Measurements from ENCODE around the gene SLBP. TPM values are rescaled to one million over a fixed set of nuclear protein-coding genes. Genes with fewer than 3 reads are reported as not detected.

SLBP gene
- total RNA-seq, 2 donors from 2014 or later, result 52.1 to 60.7 TPM

- Histone ChIP-seq H3K36me3 (ENCODE audit: control insufficient read depth, insufficient read depth, low read length) (no peaks in the 10 kb centered on the region), H3K27ac (ENCODE audit: low read depth, low read length) (no peak overlapping the region), H3K9me3 (ENCODE audit: control insufficient read depth, low read length) (no peaks in the 10 kb centered on the region), H3K4me3 (ENCODE audit: low read length) (no peak overlapping the region), H3K27me3 (ENCODE audit: control insufficient read depth, insufficient read depth, low read length, poor library complexity, severe bottlenecking) (no peaks in the 10 kb centered on the region), H3K9ac (ENCODE audit: extremely low read depth, low read length, poor library complexity, severe bottlenecking) (no peak overlapping the region), H3K4me1 (ENCODE audit: control insufficient read depth, insufficient read depth, low read length) (no peaks in the 10 kb centered on the region)
- peaks cover 8% of the 10 kb centered on the region for H3K4me1 Mint-ChIP-seq
- TF ChIP-seq CTCF (conservative IDR thresholded peaks at IDR 0.05), result no peak
- H3K4me3 Mint-ChIP-seq, result no peak overlapping the region
- no peak overlapping the region for H3K27ac Mint-ChIP-seq
- H3K27me3 Mint-ChIP-seq (ENCODE audit: insufficient read depth), result peaks cover 2% of the 10 kb centered on the region
- no peaks in the 10 kb centered on the region for H3K9me3 Mint-ChIP-seq
- 86% methylated on average over 3 to 17 of the region's 17 CpGs for WGBS, 2 experiments (ENCODE audit: insufficient coverage in 1 of 2, insufficient read length in 1 of 2)
- DNase-seq, result no peak
- H3K36me3 Mint-ChIP-seq (ENCODE audit: low read depth), result no peaks in the 10 kb centered on the region
These were observed 45.7 kb upstream of the SLBP start for GRCh38 chr4:1757836-1758235.

DNA sequence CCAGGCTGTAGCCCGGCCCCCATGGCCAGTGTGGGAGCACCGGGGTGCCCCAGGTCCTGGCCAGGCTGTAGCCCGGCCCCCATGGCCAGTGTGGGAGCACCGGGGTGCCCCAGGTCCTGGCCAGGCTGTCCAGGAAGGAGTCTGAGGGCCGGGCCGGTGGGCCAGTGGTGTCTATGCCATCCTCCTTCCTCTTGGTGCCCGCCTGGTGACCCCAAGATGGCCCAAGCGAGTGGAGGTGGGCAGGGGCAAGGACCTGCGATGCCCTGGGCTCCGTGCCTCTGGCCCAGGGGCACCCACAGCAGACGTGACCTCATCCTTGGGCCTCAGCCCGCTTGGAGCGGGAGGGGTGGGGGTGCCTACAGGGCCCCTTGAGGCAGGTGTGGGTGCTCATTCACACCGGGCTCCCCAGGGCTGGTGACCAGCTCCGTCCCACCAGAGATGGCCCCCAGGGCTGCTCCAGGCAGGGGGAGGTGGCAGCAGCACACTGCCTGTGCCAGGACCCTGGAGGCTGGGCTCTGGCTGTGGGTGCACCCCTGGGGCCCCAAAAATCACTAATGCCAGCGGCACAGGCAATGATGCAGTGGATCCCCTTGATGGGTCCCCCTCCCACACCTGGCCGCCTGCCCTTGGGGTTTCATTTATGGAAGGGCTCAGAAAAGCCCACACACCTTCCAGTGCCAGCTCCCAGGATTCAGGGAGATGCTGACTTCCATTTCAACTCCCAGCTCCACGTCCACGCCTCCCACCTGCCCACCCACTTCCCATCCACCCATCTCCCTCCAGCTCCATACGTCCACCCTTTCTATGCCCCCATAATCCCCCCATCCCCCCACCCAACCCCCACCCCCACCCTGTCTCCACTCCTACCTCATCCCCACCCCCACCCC lies 45.0 kb upstream of the SLBP start:
- H3K27me3 Mint-ChIP-seq (ENCODE audit: insufficient read depth), result no peaks in the 10 kb centered on the region
- DNase-seq, result no peak

GRCh38 chr4:1756079-1756478 lies 44.0 kb upstream of the SLBP start:
- no peak overlapping the region for H3K27ac Mint-ChIP-seq
- Histone ChIP-seq H3K27ac (ENCODE audit: low read depth, low read length) (no peak overlapping the region), H3K9me3 (ENCODE audit: control insufficient read depth, low read length) (no peaks in the 10 kb centered on the region), H3K9ac (ENCODE audit: extremely low read depth, low read length, poor library complexity, severe bottlenecking) (no peak overlapping the region), H3K4me3 (ENCODE audit: low read length) (no peak overlapping the region), H3K27me3 (ENCODE audit: control insufficient read depth, insufficient read depth, low read length, poor library complexity, severe bottlenecking) (no peaks in the 10 kb centered on the region), H3K4me1 (ENCODE audit: control insufficient read depth, insufficient read depth, low read length) (no peaks in the 10 kb centered on the region), H3K36me3 (ENCODE audit: control insufficient read depth, insufficient read depth, low read length) (no peaks in the 10 kb centered on the region)
- H3K27me3 Mint-ChIP-seq (ENCODE audit: insufficient read depth), result no peaks in the 10 kb centered on the region
- peaks cover 8% of the 10 kb centered on the region for H3K4me1 Mint-ChIP-seq
- no peaks in the 10 kb centered on the region for H3K36me3 Mint-ChIP-seq (ENCODE audit: low read depth)
- no peak for DNase-seq
- no peaks in the 10 kb centered on the region for H3K9me3 Mint-ChIP-seq
- 87 to 95% methylated on average over 9 to 18 of the region's 18 CpGs for WGBS, 2 experiments (ENCODE audit: insufficient coverage in 1 of 2, insufficient read length in 1 of 2)
- TF ChIP-seq CTCF (conservative IDR thresholded peaks at IDR 0.05), result no peak
- no peak overlapping the region for H3K4me3 Mint-ChIP-seq

More for the DNA sequence above, 45.0 kb upstream of the SLBP start:
- WGBS, 2 experiments (ENCODE audit: insufficient coverage in 1 of 2, insufficient read length in 1 of 2), result 87 to 93% methylated on average over 4 to 19 of the region's 20 CpGs
- Mint-ChIP-seq H3K27ac (no peak overlapping the region), H3K36me3 (ENCODE audit: low read depth) (no peaks in the 10 kb centered on the region), H3K9me3 (no peaks in the 10 kb centered on the region), H3K4me1 (peaks cover 8% of the 10 kb centered on the region), H3K4me3 (no peak overlapping the region)
- H3K9me3 ChIP-seq (ENCODE audit: control insufficient read depth, low read length), result no peaks in the 10 kb centered on the region
- H3K27ac ChIP-seq (ENCODE audit: low read depth, low read length), result no peak overlapping the region
- no peak overlapping the region for H3K9ac ChIP-seq (ENCODE audit: extremely low read depth, low read length, poor library complexity, severe bottlenecking)
- H3K27me3 ChIP-seq (ENCODE audit: control insufficient read depth, insufficient read depth, low read length, poor library complexity, severe bottlenecking), result no peaks in the 10 kb centered on the region
- H3K4me1 ChIP-seq (ENCODE audit: control insufficient read depth, insufficient read depth, low read length), result no peaks in the 10 kb centered on the region
- no peaks in the 10 kb centered on the region for H3K36me3 ChIP-seq (ENCODE audit: control insufficient read depth, insufficient read depth, low read length)
- no peak for TF ChIP-seq CTCF (conservative IDR thresholded peaks at IDR 0.05)
- no peak overlapping the region for H3K4me3 ChIP-seq (ENCODE audit: low read length)
